ENCODE results near the gene ATR. TPM values are rescaled to one million over a fixed set of nuclear protein-coding genes. Genes with fewer than 3 reads are reported as not detected.

Gene ATR
- total and polyA plus RNA-seq, 9 of the 15 experiments (the other 6 are each of a cell fraction or from before 2014, with no cell fraction given): 18.0 to 37.8 (median 23.2) TPM

DNA sequence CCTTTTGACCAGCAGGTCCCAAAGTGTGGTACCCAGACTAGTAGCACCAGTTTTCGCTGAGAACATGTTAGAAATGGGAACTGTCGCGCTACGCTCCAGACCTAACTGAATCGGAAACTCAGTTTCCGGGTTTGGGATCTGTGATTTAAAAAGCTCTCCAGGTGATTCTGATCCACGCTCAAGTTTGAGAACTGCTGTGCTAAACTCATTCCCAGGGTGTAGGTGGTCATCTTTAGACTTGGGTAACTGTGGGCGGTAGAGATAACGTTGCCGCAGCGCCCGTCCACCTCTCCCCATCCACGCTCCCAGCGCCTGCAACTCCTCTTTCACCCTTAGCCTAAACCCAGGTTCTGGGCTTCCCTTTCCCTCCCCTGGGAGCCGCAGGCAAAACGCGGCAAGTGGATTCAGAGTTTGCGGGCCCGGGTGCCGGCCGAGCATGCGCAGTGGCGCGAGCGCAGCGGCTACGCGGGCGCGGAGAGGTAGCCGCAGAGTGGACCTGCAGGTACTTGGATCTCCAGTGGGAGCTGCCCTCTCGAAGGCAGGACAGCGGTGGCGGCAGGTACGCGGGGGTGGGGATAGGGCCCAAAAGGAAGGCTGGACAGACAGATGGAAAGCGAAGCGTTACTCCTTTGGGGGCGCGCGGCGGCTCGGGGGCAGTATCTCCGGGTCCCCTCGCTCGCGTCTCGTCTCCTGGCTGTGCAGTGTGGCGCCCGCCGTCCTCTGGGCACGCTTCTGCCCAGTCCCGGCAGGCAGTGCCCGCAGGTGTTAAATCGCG lies 17.6 kb upstream of the ATR start, which contains the start of gene PLS1 (continued):
- TF ChIP-seq, protein P1, sequence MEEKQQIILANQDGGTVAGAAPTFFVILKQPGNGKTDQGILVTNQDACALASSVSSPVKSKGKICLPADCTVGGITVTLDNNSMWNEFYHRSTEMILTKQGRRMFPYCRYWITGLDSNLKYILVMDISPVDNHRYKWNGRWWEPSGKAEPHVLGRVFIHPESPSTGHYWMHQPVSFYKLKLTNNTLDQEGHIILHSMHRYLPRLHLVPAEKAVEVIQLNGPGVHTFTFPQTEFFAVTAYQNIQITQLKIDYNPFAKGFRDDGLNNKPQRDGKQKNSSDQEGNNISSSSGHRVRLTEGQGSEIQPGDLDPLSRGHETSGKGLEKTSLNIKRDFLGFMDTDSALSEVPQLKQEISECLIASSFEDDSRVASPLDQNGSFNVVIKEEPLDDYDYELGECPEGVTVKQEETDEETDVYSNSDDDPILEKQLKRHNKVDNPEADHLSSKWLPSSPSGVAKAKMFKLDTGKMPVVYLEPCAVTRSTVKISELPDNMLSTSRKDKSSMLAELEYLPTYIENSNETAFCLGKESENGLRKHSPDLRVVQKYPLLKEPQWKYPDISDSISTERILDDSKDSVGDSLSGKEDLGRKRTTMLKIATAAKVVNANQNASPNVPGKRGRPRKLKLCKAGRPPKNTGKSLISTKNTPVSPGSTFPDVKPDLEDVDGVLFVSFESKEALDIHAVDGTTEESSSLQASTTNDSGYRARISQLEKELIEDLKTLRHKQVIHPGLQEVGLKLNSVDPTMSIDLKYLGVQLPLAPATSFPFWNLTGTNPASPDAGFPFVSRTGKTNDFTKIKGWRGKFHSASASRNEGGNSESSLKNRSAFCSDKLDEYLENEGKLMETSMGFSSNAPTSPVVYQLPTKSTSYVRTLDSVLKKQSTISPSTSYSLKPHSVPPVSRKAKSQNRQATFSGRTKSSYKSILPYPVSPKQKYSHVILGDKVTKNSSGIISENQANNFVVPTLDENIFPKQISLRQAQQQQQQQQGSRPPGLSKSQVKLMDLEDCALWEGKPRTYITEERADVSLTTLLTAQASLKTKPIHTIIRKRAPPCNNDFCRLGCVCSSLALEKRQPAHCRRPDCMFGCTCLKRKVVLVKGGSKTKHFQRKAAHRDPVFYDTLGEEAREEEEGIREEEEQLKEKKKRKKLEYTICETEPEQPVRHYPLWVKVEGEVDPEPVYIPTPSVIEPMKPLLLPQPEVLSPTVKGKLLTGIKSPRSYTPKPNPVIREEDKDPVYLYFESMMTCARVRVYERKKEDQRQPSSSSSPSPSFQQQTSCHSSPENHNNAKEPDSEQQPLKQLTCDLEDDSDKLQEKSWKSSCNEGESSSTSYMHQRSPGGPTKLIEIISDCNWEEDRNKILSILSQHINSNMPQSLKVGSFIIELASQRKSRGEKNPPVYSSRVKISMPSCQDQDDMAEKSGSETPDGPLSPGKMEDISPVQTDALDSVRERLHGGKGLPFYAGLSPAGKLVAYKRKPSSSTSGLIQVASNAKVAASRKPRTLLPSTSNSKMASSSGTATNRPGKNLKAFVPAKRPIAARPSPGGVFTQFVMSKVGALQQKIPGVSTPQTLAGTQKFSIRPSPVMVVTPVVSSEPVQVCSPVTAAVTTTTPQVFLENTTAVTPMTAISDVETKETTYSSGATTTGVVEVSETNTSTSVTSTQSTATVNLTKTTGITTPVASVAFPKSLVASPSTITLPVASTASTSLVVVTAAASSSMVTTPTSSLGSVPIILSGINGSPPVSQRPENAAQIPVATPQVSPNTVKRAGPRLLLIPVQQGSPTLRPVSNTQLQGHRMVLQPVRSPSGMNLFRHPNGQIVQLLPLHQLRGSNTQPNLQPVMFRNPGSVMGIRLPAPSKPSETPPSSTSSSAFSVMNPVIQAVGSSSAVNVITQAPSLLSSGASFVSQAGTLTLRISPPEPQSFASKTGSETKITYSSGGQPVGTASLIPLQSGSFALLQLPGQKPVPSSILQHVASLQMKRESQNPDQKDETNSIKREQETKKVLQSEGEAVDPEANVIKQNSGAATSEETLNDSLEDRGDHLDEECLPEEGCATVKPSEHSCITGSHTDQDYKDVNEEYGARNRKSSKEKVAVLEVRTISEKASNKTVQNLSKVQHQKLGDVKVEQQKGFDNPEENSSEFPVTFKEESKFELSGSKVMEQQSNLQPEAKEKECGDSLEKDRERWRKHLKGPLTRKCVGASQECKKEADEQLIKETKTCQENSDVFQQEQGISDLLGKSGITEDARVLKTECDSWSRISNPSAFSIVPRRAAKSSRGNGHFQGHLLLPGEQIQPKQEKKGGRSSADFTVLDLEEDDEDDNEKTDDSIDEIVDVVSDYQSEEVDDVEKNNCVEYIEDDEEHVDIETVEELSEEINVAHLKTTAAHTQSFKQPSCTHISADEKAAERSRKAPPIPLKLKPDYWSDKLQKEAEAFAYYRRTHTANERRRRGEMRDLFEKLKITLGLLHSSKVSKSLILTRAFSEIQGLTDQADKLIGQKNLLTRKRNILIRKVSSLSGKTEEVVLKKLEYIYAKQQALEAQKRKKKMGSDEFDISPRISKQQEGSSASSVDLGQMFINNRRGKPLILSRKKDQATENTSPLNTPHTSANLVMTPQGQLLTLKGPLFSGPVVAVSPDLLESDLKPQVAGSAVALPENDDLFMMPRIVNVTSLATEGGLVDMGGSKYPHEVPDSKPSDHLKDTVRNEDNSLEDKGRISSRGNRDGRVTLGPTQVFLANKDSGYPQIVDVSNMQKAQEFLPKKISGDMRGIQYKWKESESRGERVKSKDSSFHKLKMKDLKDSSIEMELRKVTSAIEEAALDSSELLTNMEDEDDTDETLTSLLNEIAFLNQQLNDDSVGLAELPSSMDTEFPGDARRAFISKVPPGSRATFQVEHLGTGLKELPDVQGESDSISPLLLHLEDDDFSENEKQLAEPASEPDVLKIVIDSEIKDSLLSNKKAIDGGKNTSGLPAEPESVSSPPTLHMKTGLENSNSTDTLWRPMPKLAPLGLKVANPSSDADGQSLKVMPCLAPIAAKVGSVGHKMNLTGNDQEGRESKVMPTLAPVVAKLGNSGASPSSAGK (IDR thresholded peaks at IDR 0.05): peak; percentile 44
- TF ChIP-seq ZSCAN29 (IDR thresholded peaks at IDR 0.05): peak; percentile 97
- peak; percentile 79 for TF ChIP-seq CXXC5 (CRISPR knock-in tag; IDR thresholded peaks at IDR 0.05)
- TF ChIP-seq, protein P2, sequence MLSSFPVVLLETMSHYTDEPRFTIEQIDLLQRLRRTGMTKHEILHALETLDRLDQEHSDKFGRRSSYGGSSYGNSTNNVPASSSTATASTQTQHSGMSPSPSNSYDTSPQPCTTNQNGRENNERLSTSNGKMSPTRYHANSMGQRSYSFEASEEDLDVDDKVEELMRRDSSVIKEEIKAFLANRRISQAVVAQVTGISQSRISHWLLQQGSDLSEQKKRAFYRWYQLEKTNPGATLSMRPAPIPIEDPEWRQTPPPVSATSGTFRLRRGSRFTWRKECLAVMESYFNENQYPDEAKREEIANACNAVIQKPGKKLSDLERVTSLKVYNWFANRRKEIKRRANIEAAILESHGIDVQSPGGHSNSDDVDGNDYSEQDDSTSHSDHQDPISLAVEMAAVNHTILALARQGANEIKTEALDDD (IDR thresholded peaks at IDR 0.05): peak; percentile 44; the same call in 1 of the 2 replicates
- TF ChIP-seq, protein P3, sequence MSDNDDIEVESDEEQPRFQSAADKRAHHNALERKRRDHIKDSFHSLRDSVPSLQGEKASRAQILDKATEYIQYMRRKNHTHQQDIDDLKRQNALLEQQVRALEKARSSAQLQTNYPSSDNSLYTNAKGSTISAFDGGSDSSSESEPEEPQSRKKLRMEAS (CRISPR knock-in tag; IDR thresholded peaks at IDR 0.05): peak; percentile 51
- peak; percentile 15; the same call in 1 of the 2 replicates for TF ChIP-seq TRIM28 (IDR thresholded peaks at IDR 0.05)
- TF ChIP-seq FOS (IDR thresholded peaks at IDR 0.05; ENCODE audit: extremely low read depth, insufficient read length): no peak
- peak; percentile 48; the same call in 1 of the 2 replicates for TF ChIP-seq JUN (IDR thresholded peaks at IDR 0.05; ENCODE audit: borderline replicate concordance, low read depth, low read length)
- 0 out of 2 replicates have a peak, but pooled peaks have one; percentile 50 for TF ChIP-seq JUN (CRISPR knock-in tag; IDR thresholded peaks at IDR 0.05; ENCODE audit: borderline replicate concordance)
- no peak for TF ChIP-seq PCBP2 (IDR thresholded peaks at IDR 0.05; ENCODE audit: low read depth, low read length, poor library complexity, severe bottlenecking)
- TF ChIP-seq CBX3 (IDR thresholded peaks at IDR 0.05; ENCODE audit: borderline replicate concordance in 1 of 2, low read length in 2 of 2): peak in 1 of 2 experiments; percentile 73; a peak in 1 of 3 replicates
- TF ChIP-seq, protein P4, sequence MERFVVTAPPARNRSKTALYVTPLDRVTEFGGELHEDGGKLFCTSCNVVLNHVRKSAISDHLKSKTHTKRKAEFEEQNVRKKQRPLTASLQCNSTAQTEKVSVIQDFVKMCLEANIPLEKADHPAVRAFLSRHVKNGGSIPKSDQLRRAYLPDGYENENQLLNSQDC (CRISPR knock-in tag; IDR thresholded peaks at IDR 0.05): no peak
- peak; percentile 82; the same call in 1 of the 2 replicates for TF ChIP-seq TARDBP (IDR thresholded peaks at IDR 0.05)
- TF ChIP-seq CTBP1 (IDR thresholded peaks at IDR 0.05; ENCODE audit: borderline replicate concordance): peak; percentile 99
- TF ChIP-seq BHLHE40 (IDR thresholded peaks at IDR 0.05; ENCODE audit: low read length): 0 out of 2 replicates have a peak, but pooled peaks have one; percentile 21
